Peyer's patch (tissue), 4 donors: ENCODE data around the gene PNPT1.

Experiments
- POLR2A ChIP-seq, 2 donors: fragments of 450-650 bp; IDR thresholded peaks; one replicate each; pipeline ENCODE4 v1.5.1; 2017; ENCODE audit warnings: antibody characterized with exemption in 2 of 2, mild to moderate bottlenecking in 2 of 2, moderate library complexity in 2 of 2
- TF ChIP-seq, protein P1 (sequence below), 6 experiments: fragments of 450-650 bp in 4 of 6; fragments of 200-600 bp in 2 of 6; sonication (generic) in 1 of 6; IDR thresholded peaks; one replicate each; pipeline ENCODE4 v1.5.1; 2017 to 2019; ENCODE audit warnings: antibody characterized with exemption in 6 of 6, mild to moderate bottlenecking in 3 of 6, moderate library complexity in 1 of 6

GRCh38 chr2:55616551-55617174, 77.0 kb downstream of the PNPT1 start:
- TF ChIP-seq POLR2A (IDR thresholded peaks at IDR 0.05): no peak
- TF ChIP-seq, protein P1, sequence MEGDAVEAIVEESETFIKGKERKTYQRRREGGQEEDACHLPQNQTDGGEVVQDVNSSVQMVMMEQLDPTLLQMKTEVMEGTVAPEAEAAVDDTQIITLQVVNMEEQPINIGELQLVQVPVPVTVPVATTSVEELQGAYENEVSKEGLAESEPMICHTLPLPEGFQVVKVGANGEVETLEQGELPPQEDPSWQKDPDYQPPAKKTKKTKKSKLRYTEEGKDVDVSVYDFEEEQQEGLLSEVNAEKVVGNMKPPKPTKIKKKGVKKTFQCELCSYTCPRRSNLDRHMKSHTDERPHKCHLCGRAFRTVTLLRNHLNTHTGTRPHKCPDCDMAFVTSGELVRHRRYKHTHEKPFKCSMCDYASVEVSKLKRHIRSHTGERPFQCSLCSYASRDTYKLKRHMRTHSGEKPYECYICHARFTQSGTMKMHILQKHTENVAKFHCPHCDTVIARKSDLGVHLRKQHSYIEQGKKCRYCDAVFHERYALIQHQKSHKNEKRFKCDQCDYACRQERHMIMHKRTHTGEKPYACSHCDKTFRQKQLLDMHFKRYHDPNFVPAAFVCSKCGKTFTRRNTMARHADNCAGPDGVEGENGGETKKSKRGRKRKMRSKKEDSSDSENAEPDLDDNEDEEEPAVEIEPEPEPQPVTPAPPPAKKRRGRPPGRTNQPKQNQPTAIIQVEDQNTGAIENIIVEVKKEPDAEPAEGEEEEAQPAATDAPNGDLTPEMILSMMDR (IDR thresholded peaks at IDR 0.05): no peak
